Stimulated activated CD4-positive, alpha-beta T cell treated with anti-CD3 and anti-CD28 coated beads, Interleukin-2, amount 100 ng/mL, for 4 hours (primary cell): ENCODE measurements around the gene ST3GAL5.

ENCODE experiments used
- DNase-seq: peaks from one replicate; pipeline ENCODE4 v3.0.0-alpha.2; 2020; ENCODE audit warnings: low read depth

Gene ST3GAL5

DNA sequence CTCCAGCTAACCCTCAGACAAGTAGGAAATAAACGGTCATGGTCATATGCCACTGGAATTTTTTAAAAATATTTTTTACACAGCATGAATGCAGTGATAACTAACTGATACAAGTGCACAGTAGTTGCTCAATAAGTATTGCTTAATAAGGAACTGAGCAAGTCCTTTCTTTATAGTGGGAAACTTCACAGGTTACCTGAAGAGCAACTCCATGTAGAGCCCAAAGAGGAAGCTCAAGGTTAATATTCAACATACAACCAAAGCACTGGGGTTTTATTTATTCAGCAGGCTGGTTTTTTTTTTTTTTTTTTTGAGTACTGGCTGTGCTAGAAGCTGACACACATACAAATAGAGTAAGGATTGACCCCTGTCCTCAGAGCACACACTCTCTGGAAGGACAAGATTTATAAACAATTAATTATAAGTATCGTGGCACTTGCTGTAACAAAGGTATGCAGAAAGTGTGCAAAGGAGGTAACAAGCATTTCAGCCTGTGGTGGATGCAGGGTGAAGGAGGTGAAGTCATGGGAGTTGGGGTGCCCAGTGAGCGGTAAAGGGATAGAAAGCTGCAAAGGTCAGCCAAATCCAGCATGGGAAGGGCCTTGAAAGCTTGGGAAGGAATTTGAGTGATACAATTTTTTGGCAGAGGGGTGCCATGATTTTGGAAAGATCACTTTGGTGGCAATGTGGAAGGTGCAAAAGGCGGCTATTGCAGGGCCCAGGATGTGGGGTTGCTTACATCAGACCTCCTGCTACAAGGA lies 82.3 kb downstream of the ST3GAL5 start:
- no peak for DNase-seq

- no peak for DNase-seq
Measured at GRCh38 chr2:85804583-85804982, 84.2 kb downstream of the ST3GAL5 start.

DNA sequence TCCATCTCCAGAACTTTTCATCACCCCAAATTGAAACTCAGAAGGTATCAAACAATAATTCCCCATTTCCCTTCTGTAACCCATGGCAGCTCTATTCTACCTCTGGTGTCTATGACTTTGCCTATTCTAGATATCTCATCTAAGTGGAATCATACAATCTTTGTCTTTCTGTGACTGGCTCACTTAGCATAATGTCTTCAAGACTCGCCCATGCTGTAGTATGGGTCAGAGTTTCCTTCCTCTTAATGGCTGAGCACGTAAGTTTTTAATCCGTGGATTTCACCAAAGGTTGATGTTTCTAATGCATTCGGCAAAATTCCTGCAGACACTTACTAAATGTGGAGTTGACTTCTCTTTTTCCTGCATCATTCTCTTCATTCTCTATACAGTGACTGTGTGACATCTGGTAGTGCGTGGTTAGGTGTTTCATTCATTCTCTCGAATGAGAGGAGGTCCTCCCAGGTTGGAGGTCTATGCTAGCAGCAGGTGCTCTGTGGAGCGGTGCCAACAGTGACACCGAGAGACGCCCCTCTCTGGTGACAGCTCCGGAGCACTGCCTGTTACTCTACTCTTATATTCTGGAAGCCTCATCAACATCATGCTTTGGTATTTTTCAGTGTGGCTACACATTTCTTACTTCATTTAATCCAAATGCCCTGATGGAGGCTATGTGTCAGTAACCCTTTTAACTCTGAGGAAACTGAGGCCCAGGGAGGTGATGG lies 84.9 kb downstream of the ST3GAL5 start:
- no peak for DNase-seq

DNA sequence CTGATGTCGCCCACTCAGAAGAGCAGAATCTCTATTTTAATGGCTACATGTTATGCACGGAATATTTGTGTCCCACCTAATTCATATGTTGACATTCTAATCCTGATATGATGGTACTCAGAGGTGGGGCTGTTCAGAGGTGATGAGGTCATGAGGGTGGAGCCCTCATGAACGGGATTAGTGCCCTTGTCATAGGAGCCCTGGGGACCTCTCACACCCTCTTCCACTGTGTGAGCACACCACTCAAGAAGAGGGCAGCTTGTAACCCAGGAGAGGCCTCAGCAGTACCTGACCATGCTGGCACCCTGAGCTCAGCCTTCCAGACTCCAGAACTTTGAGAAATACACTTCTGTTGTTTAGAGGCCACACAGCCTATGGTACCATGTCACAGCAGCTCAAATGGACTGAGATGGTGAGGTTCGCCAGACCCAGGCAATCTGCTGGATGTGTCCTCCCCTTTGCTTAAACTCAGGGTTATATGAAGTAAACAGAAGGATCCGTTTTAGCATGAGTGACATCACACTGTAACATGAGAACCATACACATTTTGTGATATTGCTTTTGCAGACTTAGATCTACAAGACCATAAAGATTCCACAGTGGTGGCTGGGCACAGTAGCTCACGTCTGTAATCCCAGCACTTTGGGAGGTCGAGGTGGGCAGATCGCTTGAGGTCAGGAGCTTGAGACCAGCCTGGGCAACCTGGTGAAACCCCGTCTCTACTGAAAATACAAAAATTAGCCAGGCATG lies 86.3 kb downstream of the ST3GAL5 start:
- DNase-seq = no peak

DNA sequence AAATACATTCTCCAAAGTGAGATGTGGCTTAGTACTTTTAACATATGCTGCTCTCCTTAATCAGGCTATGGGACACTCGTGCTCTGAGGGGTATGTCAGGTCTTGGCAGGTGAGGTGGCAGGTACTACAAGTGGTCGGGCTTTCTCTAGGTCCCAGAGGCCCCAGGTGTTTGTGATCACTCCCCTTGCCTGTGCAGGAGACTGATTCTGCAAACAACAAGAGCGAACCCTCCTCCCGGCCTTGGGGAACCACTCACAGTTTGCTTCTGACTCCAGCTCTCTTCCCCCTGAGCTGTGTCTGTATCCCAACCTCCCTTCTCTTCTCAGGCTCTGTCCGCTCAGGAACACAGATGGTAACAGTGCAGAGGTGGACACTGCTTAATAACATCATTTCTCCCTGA lies 86.9 kb downstream of the ST3GAL5 start:
- DNase-seq = no peak

DNA sequence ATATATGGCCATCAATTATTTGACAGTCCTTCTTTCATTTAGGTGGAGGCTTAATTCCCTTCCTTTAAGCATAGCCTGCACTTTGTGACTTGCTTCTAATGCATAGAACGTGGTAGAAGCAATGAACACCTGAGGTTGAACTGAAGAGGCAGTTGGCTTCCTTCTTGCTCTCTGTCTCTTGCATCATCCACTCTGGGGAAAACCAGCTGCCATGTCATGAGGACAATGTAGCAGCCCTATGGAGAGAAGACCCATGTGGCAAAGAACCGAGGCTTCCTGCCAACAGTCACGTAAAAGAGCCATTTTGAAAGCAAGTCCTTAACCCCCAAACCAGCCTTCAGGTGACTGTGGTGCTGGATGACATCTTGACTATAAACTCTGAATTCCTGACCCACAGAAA lies 88.2 kb downstream of the ST3GAL5 start:
- DNase-seq = no peak

DNA sequence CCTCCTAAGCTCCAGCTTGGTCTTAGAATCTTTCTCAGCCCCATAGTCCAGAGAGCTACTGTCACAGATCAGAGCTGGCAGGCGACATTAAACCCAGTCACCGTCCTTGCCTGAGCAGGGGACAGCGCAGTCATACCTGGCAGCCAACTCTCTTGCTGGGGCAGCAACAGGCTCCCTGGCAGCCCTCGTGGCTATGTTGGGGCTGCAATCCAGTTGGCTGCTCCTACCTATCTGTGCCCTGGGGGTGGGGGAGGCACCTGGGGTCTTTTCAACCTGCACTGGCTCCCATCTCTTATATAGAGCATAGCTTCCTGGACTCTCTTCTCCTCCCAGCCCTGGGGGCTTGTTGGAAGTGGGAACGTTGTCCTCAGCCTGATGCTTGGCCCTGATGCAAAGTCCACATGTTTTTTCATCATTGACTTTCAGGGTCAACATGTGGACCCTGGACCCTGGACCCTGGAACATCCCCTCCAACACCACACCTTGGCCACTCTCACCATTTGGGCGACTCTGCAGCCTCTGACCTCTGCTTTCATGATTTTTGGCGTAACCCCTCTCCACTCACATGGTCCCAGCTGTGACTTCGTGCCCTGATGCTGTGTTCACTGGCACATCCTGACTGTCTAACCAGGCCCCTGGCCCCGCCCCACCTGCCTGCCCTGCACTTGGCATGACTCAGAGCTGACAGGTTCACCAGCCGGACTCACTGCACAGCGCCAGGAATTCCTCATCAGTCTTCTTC lies 89.4 kb downstream of the ST3GAL5 start:
- DNase-seq = no peak

DNA sequence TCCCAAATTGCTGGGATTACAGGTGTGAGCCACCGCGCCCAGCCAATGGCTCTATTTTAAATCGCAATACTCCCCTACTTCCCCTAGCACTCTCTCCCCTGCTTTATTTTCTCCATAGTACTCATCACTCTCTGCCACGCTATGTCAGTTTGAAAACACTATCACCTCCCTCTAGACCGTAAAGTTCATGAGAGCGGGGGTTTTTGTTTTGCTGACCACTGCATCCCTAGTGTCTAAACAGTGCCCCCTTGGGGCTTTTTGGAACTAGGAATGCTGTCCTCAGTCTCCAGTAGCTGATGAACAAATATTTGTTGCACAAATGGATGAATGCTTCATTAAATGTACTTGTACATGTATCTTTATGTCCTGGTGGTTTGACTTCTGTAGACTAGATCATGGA lies 90.9 kb downstream of the ST3GAL5 start:
- no peak for DNase-seq

DNA sequence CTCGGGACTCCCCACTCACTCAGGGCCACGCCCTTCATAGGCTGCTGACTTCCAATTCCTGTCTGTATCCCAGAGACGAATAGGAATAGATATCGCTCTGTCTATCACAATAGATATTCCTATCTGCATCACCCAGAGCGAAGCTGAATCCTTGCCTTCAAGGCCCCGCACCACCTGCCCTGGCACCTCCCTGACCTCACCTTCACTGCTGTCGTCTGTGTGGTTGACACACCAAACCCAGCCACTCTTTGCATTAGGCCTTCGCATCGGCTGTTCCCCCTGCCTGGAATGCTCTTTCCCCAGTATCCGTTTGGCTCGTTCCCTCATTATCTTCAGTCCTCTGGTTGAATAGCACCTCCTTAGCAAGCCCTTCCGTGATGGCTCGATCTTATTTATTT lies 91.5 kb downstream of the ST3GAL5 start:
- DNase-seq = no peak

DNA sequence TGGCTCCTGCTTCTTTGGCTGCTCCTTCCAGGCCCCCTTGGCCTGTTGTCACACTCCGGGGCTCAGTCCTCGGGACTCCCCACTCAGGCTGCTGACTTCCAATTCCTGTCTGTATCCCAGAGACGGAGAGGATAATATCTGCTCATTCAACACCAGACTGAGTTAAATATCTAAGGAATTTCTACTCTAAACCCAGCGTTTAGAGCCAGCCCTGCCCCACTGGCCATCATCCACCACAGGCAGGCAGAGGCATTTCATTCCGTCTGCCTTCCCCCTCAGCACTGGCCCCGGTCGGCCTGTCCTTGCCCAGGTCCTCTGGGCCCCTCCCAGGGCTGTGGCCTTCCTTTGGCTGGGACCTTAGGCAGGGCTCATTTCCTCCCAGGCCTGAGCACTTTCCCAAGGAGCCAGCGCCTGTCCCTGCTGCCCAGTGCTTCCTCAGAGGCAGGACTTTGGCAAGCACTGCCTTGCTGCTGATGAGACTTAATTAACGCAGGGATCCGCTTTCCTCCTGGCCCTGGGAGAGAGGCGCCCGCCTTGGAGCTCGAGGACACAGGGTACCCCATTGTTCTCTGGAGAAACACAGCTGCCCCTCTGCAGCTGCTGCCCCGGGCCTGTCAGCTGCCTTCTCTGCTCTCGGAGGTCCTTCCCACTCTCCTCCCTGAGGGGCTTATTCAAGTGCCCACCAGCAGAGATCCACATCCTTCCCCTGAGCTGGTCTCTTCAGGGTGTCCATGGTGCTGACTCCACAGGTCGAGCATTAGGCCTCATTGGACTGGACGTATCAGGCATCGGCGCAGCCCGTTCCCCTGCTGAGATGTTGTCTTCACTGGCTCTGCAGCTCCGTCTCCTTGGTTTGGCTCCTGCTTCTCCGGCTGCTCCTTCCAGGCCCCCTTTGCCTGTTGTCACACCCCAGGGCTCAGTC lies 92.2 kb downstream of the ST3GAL5 start:
- no peak for DNase-seq

DNA sequence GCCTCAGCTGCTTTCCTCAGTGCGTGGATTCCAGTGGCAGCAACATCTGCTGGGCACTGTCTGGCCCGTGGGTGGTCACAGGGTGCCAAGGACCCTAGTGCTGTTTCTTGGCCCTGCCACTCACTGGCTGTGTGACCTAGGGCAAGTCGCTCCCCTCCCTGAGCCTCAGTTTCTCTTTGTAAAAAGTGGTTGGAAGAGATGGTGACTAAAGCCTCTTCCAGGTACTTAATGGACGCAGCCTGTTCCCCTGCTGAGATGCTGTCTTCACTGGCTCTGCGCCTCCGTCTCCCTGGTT lies 92.8 kb downstream of the ST3GAL5 start:
- DNase-seq = no peak

DNA sequence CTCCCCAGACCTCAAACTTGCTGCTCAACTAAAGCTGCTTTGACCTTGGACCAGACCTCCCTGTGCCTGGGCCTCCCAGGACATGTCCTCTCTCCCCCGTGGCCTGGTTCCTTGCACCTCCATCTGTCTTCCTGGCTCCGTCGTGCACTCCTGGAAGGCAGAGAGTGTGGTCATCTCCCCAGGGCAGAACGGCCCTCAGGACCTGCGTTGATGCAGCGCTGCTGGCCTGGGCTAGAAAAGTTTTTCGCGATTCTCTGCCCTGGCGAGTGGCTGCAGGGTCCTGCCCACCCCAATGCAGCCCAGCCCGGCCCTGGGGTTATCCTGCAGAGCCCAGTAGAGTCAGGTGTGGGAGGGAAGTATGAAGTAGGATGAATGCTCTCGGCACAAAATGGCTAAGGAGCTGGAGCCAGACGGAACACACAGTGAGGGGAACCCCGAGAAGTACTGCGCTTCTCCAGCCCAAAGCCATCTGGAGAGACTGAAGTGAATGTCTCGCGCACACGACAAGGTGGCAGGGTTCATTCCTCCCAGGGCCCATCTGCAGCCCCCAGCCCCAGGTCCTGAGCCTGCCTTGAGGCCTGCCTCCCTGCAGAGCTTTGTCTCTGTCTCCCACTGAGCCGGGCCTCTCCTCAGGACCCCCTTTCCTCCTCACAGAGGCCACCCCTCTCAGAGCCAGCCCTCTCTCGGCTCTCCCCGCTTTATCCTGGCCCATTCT lies 93.3 kb downstream of the ST3GAL5 start:
- DNase-seq = no peak

GRCh38 chr2:85794491-85795121 lies 94.2 kb downstream of the ST3GAL5 start:
- no peak for DNase-seq

DNA sequence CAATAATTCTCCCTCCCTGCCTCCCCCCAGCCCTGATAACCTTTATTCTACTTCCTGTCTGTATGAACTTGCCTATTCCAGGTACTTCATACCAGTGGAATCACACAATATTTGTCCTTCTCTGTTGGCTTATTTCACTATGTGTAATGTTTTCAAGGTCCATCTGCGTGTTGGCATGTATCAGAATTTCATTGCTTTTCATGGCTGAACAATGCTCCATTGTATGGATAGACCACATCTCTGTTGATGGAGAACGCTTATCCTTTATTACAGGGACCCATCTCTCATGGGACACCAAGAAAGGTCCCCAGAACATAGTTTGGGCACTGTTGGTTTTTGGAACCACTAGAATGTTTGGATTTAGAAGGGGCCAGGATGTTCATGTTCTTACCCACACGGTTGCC lies 94.8 kb downstream of the ST3GAL5 start:
- DNase-seq = no peak

DNA sequence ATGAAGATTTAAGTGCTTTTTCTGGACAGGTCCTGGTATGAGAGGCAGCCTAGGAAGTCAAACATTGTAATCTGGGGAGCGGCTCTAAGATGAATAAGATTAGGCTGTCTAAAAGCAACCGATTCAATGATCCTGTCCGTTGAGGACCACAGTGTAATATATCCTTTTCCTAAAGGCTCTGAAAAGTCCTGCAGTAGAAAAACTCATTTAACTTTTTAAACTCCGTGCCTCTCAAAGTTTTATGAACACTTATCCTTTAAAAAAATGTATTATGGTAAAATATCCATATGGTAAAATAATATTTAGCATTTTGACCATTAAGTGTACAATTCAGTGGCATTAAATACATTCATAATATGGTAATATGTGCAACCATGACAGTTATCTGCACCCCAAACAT lies 95.2 kb downstream of the ST3GAL5 start:
- no peak for DNase-seq

DNA sequence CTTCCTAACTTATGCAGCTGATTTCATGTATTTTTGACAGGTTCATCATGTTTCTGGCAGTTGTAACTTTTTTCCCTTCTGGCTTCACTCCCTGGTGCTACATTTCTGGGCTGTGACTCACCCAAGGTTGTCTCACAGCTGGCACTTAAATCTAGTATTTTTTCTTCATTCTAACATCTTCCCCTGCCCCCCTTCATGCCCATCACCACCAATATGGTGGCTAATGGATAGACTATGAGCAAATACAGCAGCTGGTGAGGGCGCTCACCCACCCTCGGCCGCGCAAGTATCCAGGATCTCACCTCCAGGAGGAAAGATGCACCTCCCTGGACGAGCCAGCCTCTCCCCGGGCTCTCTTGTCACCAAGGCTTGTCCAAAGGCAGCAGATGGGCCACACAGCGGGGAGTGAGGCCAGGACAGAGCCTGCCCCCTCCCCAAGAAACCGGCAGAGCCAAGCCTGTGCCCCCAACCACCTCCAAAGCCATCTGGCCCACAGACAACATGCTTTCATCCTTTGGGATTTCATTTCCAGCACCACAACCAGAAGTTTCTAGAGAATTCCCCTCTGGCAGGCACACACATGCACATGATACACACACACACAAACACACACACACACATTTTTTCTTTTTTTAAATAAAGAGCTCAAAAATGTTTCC lies 95.9 kb downstream of the ST3GAL5 start:
- no peak for DNase-seq

GRCh38 chr2:85791704-85792565 lies 96.9 kb downstream of the ST3GAL5 start:
- no peak for DNase-seq

DNA sequence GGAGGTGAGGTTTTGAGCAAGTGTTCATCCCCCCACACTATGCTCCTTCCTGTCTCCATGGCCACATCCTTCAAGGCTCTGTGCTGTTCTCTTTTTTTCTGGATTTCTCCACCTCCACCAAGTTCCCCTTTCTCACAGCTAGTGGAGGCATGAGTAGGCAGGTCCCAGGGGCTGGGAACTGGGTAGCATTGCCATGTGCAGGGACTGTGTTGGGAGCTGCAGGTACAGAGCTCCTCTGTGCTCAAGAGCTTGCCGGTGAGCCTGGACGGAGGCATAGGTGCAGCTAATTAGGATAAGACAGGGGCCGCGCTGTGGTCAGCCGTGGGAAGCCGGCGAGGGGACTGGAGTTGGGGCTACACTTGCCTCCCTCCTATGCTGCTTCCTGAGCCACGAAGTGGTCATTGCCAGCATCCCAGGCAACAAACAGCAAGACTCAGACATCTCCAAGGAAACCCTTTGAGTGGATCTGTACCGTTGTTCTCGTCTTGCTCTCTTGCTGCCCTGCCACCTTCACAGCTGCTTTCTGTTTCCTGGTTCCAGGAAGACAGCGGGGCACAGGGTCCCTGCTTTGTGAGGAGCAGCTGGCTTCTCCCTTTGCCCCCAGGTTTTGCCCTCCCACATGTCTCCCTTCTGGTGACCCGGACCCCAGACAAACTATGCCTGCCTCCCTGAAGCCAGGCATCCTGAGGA lies 98.1 kb downstream of the ST3GAL5 start:
- no peak for DNase-seq
